K562 (cell line): ENCODE data around the gene HS3ST3A1. TPM values are rescaled to one million over a fixed set of nuclear protein-coding genes. Genes with fewer than 3 reads are reported as not detected.

Experiments
- ATF1 ChIP-seq, 2 experiments: fragments of 450-650 bp in 1 of 2; IDR thresholded peaks; 2 replicates each; pipeline ENCODE4 v1.6.1; 2016; ENCODE audit warnings: missing compliant biosample characterization in 1 of 2, missing genetic modification characterization in 1 of 2
- ATF4 ChIP-seq: fragments of 450-650 bp; formaldehyde crosslinking; IDR thresholded peaks from 2 replicates; pipeline ENCODE4 v1.4.0; 2022; ENCODE audit warnings: mild to moderate bottlenecking, moderate library complexity
- E2F3 ChIP-seq: fragments of 250-450 bp; sonication (Bioruptor Pico); IDR thresholded peaks from 2 replicates; pipeline ENCODE4 v1.4.0; 2020; ENCODE audit warnings: mild to moderate bottlenecking
- FOXO4 ChIP-seq: fragments of 450-650 bp; formaldehyde crosslinking; IDR thresholded peaks from 2 replicates; pipeline ENCODE4 v1.4.0; 2020; ENCODE audit warnings: mild to moderate bottlenecking, moderate library complexity
- IRF9 ChIP-seq: fragments of 450-650 bp; IDR thresholded peaks from 2 replicates; pipeline ENCODE4 v1.6.1; 2016; ENCODE audit warnings: missing biosample characterization, missing genetic modification characterization
- LARP7 ChIP-seq: fragments of 450-650 bp; IDR thresholded peaks from 2 replicates; pipeline ENCODE4 v1.6.1; 2016
- POLR2A ChIP-seq: fragments of 450-650 bp; conservative IDR thresholded peaks from 2 replicates; pipeline ENCODE4 v1.6.1; 2016
- RBM39 ChIP-seq: fragments of 200-400 bp; formaldehyde crosslinking; optimal IDR thresholded peaks from 2 replicates; pipeline ENCODE3; 2018; ENCODE audit warnings: low read depth, low read length
- RFX5 ChIP-seq: IDR thresholded peaks from 2 replicates; pipeline ENCODE4 v1.6.1; 2011; ENCODE audit warnings: low read depth, mild to moderate bottlenecking, improper control_type of control experiment, low read length
- TEAD4 ChIP-seq, 2 experiments: sonication (generic) in 1 of 2; formaldehyde crosslinking in 1 of 2; IDR thresholded peaks; 2 replicates each; pipeline versions ENCODE4 v1.6.1 to v1.8.0; 2012 to 2022; ENCODE audit warnings: borderline replicate concordance in 1 of 2, inconsistent platforms in 1 of 2, low read length in 1 of 2, mild to moderate bottlenecking in 1 of 2, missing genetic modification reagents in 1 of 2
- ZBTB26 ChIP-seq: fragments of 450-650 bp; formaldehyde crosslinking; IDR thresholded peaks from 2 replicates; pipeline ENCODE4 v1.4.0; 2022; ENCODE audit warnings: missing genetic modification characterization
- ZNF740 ChIP-seq, 3 experiments: fragments of 200-800 bp in 1 of 3; sonication (Bioruptor generic) in 1 of 3; sonication (generic) in 1 of 3; formaldehyde crosslinking in 1 of 3; IDR thresholded peaks; 2 replicates each; pipeline versions ENCODE4 v1.6.1 to v1.8.0; 2016 to 2022; ENCODE audit warnings: mild to moderate bottlenecking in 2 of 3, missing compliant biosample characterization in 2 of 3, missing genetic modification characterization in 2 of 3, missing genetic modification reagents in 1 of 3
- polyA plus RNA-seq, 8 experiments: library from polyadenylated mRNA; depleted of rRNA in 4 of 8; stranded (reverse) in 5 of 8; unstranded in 3 of 8; fragments of >200 nt; fragmentation: Nextera tagmentation in 2 of 8; fragmentation: Illumina TruSeq in 1 of 8; extraction: Ambion mirVana in 2 of 8; extraction: Trizol in 1 of 8; gene quantifications; 2 replicates each; pipeline versions ENCODE4 v1.2.1 to v1.2.3, GENCODE V29; 2011 to 2014; ENCODE audit warnings: inconsistent platforms in 1 of 8, missing spikeins in 1 of 8
- total RNA-seq, 7 experiments: library from RNA; depleted of rRNA in 6 of 7; stranded (reverse); fragments of >200 nt in 6 of 7; fragmentation: Illumina TruSeq in 2 of 7; extraction: Trizol in 2 of 7; gene quantifications; 2 replicates each; pipeline versions ENCODE4 v1.2.1 to v1.2.3, GENCODE V29; 2011 to 2021; ENCODE audit warnings: low replicate concordance in 1 of 7
- TF ChIP-seq, protein P1 (sequence below): fragments of 450-650 bp; IDR thresholded peaks from 2 replicates; pipeline ENCODE4 v1.6.1; 2016; ENCODE audit warnings: borderline replicate concordance
- TF ChIP-seq, protein P2 (sequence below): fragments of 450-650 bp; IDR thresholded peaks from 2 replicates; pipeline ENCODE4 v1.6.1; 2016; ENCODE audit warnings: low read depth, mild to moderate bottlenecking, moderate library complexity
- TF ChIP-seq, protein P3 (sequence below): IDR thresholded peaks from 2 replicates; pipeline ENCODE4 v1.6.1; 2011; ENCODE audit warnings: borderline replicate concordance, low read depth, mild to moderate bottlenecking, moderate library complexity, low read length; ENCODE audit not compliant: insufficient read depth, poor library complexity, severe bottlenecking

Gene HS3ST3A1
- total and polyA plus RNA-seq, 9 of the 15 experiments (the other 6 are each of a cell fraction or from before 2014, with no cell fraction given) = 0.25 to 14.8 (median 2.3) TPM

DNA sequence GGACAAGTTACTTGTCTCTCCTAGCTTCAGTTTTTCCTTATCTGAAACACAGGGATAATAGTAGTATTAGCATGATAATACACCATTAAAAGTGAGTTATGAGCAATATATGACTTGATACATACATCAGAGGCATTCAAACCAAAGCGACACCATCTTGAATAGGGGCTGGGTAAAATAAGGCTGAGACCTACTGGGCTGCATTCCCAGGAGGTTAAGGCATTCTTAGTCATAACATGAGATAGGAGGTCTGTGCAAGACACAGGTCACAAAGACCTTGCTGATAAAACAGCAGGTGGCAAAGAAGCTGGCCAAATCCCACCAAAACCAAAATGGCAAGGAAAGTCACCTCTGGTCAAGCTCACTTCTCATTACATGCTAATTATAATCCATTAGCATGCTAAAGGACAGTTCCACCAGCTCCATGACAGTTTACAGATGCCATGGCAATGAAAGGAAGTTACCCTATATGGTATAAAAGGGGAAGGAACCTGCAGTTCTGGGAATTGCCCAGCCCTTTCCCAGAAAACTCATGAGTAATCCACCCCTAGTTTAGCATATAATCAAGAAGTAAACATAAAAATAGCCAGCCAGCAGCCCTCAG lies 37.2 kb upstream of the HS3ST3A1 start (continued):
- TF ChIP-seq, protein P1, sequence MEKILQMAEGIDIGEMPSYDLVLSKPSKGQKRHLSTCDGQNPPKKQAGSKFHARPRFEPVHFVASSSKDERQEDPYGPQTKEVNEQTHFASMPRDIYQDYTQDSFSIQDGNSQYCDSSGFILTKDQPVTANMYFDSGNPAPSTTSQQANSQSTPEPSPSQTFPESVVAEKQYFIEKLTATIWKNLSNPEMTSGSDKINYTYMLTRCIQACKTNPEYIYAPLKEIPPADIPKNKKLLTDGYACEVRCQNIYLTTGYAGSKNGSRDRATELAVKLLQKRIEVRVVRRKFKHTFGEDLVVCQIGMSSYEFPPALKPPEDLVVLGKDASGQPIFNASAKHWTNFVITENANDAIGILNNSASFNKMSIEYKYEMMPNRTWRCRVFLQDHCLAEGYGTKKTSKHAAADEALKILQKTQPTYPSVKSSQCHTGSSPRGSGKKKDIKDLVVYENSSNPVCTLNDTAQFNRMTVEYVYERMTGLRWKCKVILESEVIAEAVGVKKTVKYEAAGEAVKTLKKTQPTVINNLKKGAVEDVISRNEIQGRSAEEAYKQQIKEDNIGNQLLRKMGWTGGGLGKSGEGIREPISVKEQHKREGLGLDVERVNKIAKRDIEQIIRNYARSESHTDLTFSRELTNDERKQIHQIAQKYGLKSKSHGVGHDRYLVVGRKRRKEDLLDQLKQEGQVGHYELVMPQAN = no peak
- no peak for TF ChIP-seq LARP7
- TF ChIP-seq IRF9 (tag) = peak; percentile 81
- TF ChIP-seq ATF4 (CRISPR knock-in tag) = peak; percentile 88
- TF ChIP-seq, protein P2, sequence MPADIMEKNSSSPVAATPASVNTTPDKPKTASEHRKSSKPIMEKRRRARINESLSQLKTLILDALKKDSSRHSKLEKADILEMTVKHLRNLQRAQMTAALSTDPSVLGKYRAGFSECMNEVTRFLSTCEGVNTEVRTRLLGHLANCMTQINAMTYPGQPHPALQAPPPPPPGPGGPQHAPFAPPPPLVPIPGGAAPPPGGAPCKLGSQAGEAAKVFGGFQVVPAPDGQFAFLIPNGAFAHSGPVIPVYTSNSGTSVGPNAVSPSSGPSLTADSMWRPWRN = no peak
- TF ChIP-seq TEAD4 (IDR thresholded peaks at IDR 0.05; ENCODE audit: low read length) = no peak
- TF ChIP-seq TEAD4 (CRISPR knock-in tag; IDR thresholded peaks at IDR 0.05; ENCODE audit: borderline replicate concordance) = no peak
- peak; percentile 84; the same call in 1 of the 2 replicates for TF ChIP-seq E2F3 (CRISPR knock-in tag)
- no peak for TF ChIP-seq RFX5
- TF ChIP-seq ZBTB26 (CRISPR knock-in tag) = peak; percentile 71; the same call in 1 of the 2 replicates
- TF ChIP-seq, protein P3, sequence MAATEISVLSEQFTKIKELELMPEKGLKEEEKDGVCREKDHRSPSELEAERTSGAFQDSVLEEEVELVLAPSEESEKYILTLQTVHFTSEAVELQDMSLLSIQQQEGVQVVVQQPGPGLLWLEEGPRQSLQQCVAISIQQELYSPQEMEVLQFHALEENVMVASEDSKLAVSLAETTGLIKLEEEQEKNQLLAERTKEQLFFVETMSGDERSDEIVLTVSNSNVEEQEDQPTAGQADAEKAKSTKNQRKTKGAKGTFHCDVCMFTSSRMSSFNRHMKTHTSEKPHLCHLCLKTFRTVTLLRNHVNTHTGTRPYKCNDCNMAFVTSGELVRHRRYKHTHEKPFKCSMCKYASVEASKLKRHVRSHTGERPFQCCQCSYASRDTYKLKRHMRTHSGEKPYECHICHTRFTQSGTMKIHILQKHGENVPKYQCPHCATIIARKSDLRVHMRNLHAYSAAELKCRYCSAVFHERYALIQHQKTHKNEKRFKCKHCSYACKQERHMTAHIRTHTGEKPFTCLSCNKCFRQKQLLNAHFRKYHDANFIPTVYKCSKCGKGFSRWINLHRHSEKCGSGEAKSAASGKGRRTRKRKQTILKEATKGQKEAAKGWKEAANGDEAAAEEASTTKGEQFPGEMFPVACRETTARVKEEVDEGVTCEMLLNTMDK = no peak
- no peak for TF ChIP-seq POLR2A
- no peak for TF ChIP-seq ZNF740 (CRISPR knock-in tag; IDR thresholded peaks at IDR 0.05)
- TF ChIP-seq ZNF740 (tag; IDR thresholded peaks at IDR 0.05) = 0 out of 4 replicates have a peak, but pooled peaks of 1 of the 2 experiments have one; percentile 61
- no peak for TF ChIP-seq ATF1 (CRISPR knock-in tag; IDR thresholded peaks at IDR 0.05)
- TF ChIP-seq ATF1 (tag; IDR thresholded peaks at IDR 0.05) = peak; percentile 67
- TF ChIP-seq RBM39 = no peak
- TF ChIP-seq FOXO4 (CRISPR knock-in tag) = peak; percentile 95
